ENCODE data around the gene TMIE. TPM values are rescaled to one million over a fixed set of nuclear protein-coding genes. Genes with fewer than 3 reads are reported as not detected.

Gene TMIE
- total and polyA plus RNA-seq, 2 of the 8 experiments (the other 6 are each of a cell fraction or from before 2014, with no cell fraction given), result 0.45 to 0.67 TPM

- TF ChIP-seq CBX5 (IDR thresholded peaks at IDR 0.05; ENCODE audit: low read depth, low read length), result no peak
- no peak for TF ChIP-seq RAD21 (IDR thresholded peaks at IDR 0.05 in 1 of 2, conservative IDR thresholded peaks at IDR 0.05 in 1 of 2; ENCODE audit: low read depth in 2 of 2, low read length in 2 of 2)
- no peak for TF ChIP-seq SP4 (IDR thresholded peaks at IDR 0.05; ENCODE audit: low read length)
These were observed 21.5 kb upstream of the TMIE start (continued) for GRCh38 chr3:46679681-46680080.
